ENCODE data around the gene MMAB.

Gene MMAB

GRCh38 chr12:109588461-109589239 is 15.3 kb upstream of the MMAB start:
- no peak overlapping the region for H3K9ac ChIP-seq (ENCODE audit: low read length in 5 of 5)
- no peaks in the 10 kb centered on the region for H3K27me3 ChIP-seq (ENCODE audit: control insufficient read depth in 5 of 5, insufficient read depth in 4 of 5, low read length in 5 of 5)
- H3K9me3 ChIP-seq (ENCODE audit: control insufficient read depth in 5 of 5, low read length in 5 of 5), result no peaks in the 10 kb centered on the region
- peaks cover 1 to 83% (median 62%) of the 10 kb centered on the region in 5 donors for H3K36me3 ChIP-seq (ENCODE audit: control insufficient read depth in 5 of 5, insufficient read depth in 5 of 5, low read length in 5 of 5)
- H3K4me1 ChIP-seq (ENCODE audit: control insufficient read depth in 5 of 5, insufficient read depth in 5 of 5, low read length in 5 of 5), result no peaks in the 10 kb centered on the region
- no peak overlapping the region for H3K4me3 ChIP-seq (ENCODE audit: low read depth in 1 of 5, low read length in 5 of 5)
- no peak overlapping the region for H3K27ac ChIP-seq (ENCODE audit: low read depth, low read length)

- Histone ChIP-seq H3K4me1 (ENCODE audit: control insufficient read depth in 5 of 5, insufficient read depth in 5 of 5, low read length in 5 of 5) (no peaks in the 10 kb centered on the region), H3K9me3 (ENCODE audit: control insufficient read depth in 5 of 5, low read length in 5 of 5) (no peaks in the 10 kb centered on the region), H3K36me3 (ENCODE audit: control insufficient read depth in 5 of 5, insufficient read depth in 5 of 5, low read length in 5 of 5) (peaks cover 3 to 80% (median 58%) of the 10 kb centered on the region in 5 donors), H3K4me3 (ENCODE audit: low read depth in 1 of 5, low read length in 5 of 5) (no peak overlapping the region), H3K9ac (ENCODE audit: low read length in 5 of 5) (no peak overlapping the region), H3K27me3 (ENCODE audit: control insufficient read depth in 5 of 5, insufficient read depth in 4 of 5, low read length in 5 of 5) (no peaks in the 10 kb centered on the region), H3K27ac (ENCODE audit: low read depth, low read length) (no peak overlapping the region)
Measured at GRCh38 chr12:109587921-109588320, 14.6 kb upstream of the MMAB start.

GRCh38 chr12:109586385-109587296 is 13.3 kb upstream of the MMAB start:
- Histone ChIP-seq H3K9ac (ENCODE audit: low read length in 5 of 5) (no peak overlapping the region), H3K4me3 (ENCODE audit: low read depth in 1 of 5, low read length in 5 of 5) (no peak overlapping the region), H3K27me3 (ENCODE audit: control insufficient read depth in 5 of 5, insufficient read depth in 4 of 5, low read length in 5 of 5) (no peaks in the 10 kb centered on the region), H3K9me3 (ENCODE audit: control insufficient read depth in 5 of 5, low read length in 5 of 5) (no peaks in the 10 kb centered on the region), H3K27ac (ENCODE audit: low read depth, low read length) (no peak overlapping the region), H3K36me3 (ENCODE audit: control insufficient read depth in 5 of 5, insufficient read depth in 5 of 5, low read length in 5 of 5) (peaks cover 3 to 75% (median 53%) of the 10 kb centered on the region in 5 donors), H3K4me1 (ENCODE audit: control insufficient read depth in 5 of 5, insufficient read depth in 5 of 5, low read length in 5 of 5) (no peaks in the 10 kb centered on the region)

- Histone ChIP-seq H3K9me3 (ENCODE audit: control insufficient read depth in 5 of 5, low read length in 5 of 5) (no peaks in the 10 kb centered on the region), H3K4me3 (ENCODE audit: low read depth in 1 of 5, low read length in 5 of 5) (no peak overlapping the region), H3K4me1 (ENCODE audit: control insufficient read depth in 5 of 5, insufficient read depth in 5 of 5, low read length in 5 of 5) (no peaks in the 10 kb centered on the region), H3K36me3 (ENCODE audit: control insufficient read depth in 5 of 5, insufficient read depth in 5 of 5, low read length in 5 of 5) (peaks cover 3 to 82% (median 70%) of the 10 kb centered on the region in 5 donors), H3K27me3 (ENCODE audit: control insufficient read depth in 5 of 5, insufficient read depth in 4 of 5, low read length in 5 of 5) (no peaks in the 10 kb centered on the region), H3K27ac (ENCODE audit: low read depth, low read length) (no peak overlapping the region), H3K9ac (ENCODE audit: low read length in 5 of 5) (no peak overlapping the region)
Measured at GRCh38 chr12:109583733-109584132, 10.4 kb upstream of the MMAB start.

GRCh38 chr12:109582636-109583035 is 9.3 kb upstream of the MMAB start:
- H3K9ac ChIP-seq (ENCODE audit: low read length in 5 of 5), result no peak overlapping the region
- no peak overlapping the region for H3K27ac ChIP-seq (ENCODE audit: low read depth, low read length)
- no peaks in the 10 kb centered on the region for H3K27me3 ChIP-seq (ENCODE audit: control insufficient read depth in 5 of 5, insufficient read depth in 4 of 5, low read length in 5 of 5)
- H3K36me3 ChIP-seq (ENCODE audit: control insufficient read depth in 5 of 5, insufficient read depth in 5 of 5, low read length in 5 of 5), result peaks cover 3 to 82% (median 72%) of the 10 kb centered on the region in 5 donors
- H3K4me3 ChIP-seq (ENCODE audit: low read depth in 1 of 5, low read length in 5 of 5), result no peak overlapping the region
- no peaks in the 10 kb centered on the region for H3K4me1 ChIP-seq (ENCODE audit: control insufficient read depth in 5 of 5, insufficient read depth in 5 of 5, low read length in 5 of 5)
- no peaks in the 10 kb centered on the region for H3K9me3 ChIP-seq (ENCODE audit: control insufficient read depth in 5 of 5, low read length in 5 of 5)

- Histone ChIP-seq H3K27me3 (ENCODE audit: control insufficient read depth in 5 of 5, insufficient read depth in 4 of 5, low read length in 5 of 5) (no peaks in the 10 kb centered on the region), H3K4me3 (ENCODE audit: low read depth in 1 of 5, low read length in 5 of 5) (no peak overlapping the region), H3K9me3 (ENCODE audit: control insufficient read depth in 5 of 5, low read length in 5 of 5) (no peaks in the 10 kb centered on the region), H3K27ac (ENCODE audit: low read depth, low read length) (no peak overlapping the region), H3K9ac (ENCODE audit: low read length in 5 of 5) (no peak overlapping the region), H3K36me3 (ENCODE audit: control insufficient read depth in 5 of 5, insufficient read depth in 5 of 5, low read length in 5 of 5) (peaks cover 3 to 82% (median 71%) of the 10 kb centered on the region in 5 donors), H3K4me1 (ENCODE audit: control insufficient read depth in 5 of 5, insufficient read depth in 5 of 5, low read length in 5 of 5) (no peaks in the 10 kb centered on the region)
Measured at GRCh38 chr12:109581856-109582255, 8.6 kb upstream of the MMAB start.

GRCh38 chr12:109581334-109581691 is 8.0 kb upstream of the MMAB start:
- Histone ChIP-seq H3K4me3 (ENCODE audit: low read depth in 1 of 5, low read length in 5 of 5) (no peak overlapping the region), H3K4me1 (ENCODE audit: control insufficient read depth in 5 of 5, insufficient read depth in 5 of 5, low read length in 5 of 5) (no peaks in the 10 kb centered on the region), H3K27me3 (ENCODE audit: control insufficient read depth in 5 of 5, insufficient read depth in 4 of 5, low read length in 5 of 5) (no peaks in the 10 kb centered on the region), H3K27ac (ENCODE audit: low read depth, low read length) (no peak overlapping the region), H3K9ac (ENCODE audit: low read length in 5 of 5) (no peak overlapping the region), H3K9me3 (ENCODE audit: control insufficient read depth in 5 of 5, low read length in 5 of 5) (no peaks in the 10 kb centered on the region), H3K36me3 (ENCODE audit: control insufficient read depth in 5 of 5, insufficient read depth in 5 of 5, low read length in 5 of 5) (peaks cover 3 to 77% (median 65%) of the 10 kb centered on the region in 5 donors)

GRCh38 chr12:109580684-109581333 is 7.5 kb upstream of the MMAB start:
- H3K4me3 ChIP-seq (ENCODE audit: low read depth in 1 of 5, low read length in 5 of 5), result no peak overlapping the region
- H3K9me3 ChIP-seq (ENCODE audit: control insufficient read depth in 5 of 5, low read length in 5 of 5), result no peaks in the 10 kb centered on the region
- no peak overlapping the region for H3K9ac ChIP-seq (ENCODE audit: low read length in 5 of 5)
- no peaks in the 10 kb centered on the region for H3K27me3 ChIP-seq (ENCODE audit: control insufficient read depth in 5 of 5, insufficient read depth in 4 of 5, low read length in 5 of 5)
- no peaks in the 10 kb centered on the region for H3K4me1 ChIP-seq (ENCODE audit: control insufficient read depth in 5 of 5, insufficient read depth in 5 of 5, low read length in 5 of 5)
- peaks cover 3 to 76% (median 67%) of the 10 kb centered on the region in 5 donors for H3K36me3 ChIP-seq (ENCODE audit: control insufficient read depth in 5 of 5, insufficient read depth in 5 of 5, low read length in 5 of 5)
- no peak overlapping the region for H3K27ac ChIP-seq (ENCODE audit: low read depth, low read length)

GRCh38 chr12:109580272-109580671 is 7.0 kb upstream of the MMAB start:
- no peaks in the 10 kb centered on the region for H3K4me1 ChIP-seq (ENCODE audit: control insufficient read depth in 5 of 5, insufficient read depth in 5 of 5, low read length in 5 of 5)
- H3K27me3 ChIP-seq (ENCODE audit: control insufficient read depth in 5 of 5, insufficient read depth in 4 of 5, low read length in 5 of 5), result no peaks in the 10 kb centered on the region
- H3K4me3 ChIP-seq (ENCODE audit: low read depth in 1 of 5, low read length in 5 of 5), result no peak overlapping the region
- no peaks in the 10 kb centered on the region for H3K9me3 ChIP-seq (ENCODE audit: control insufficient read depth in 5 of 5, low read length in 5 of 5)
- H3K27ac ChIP-seq (ENCODE audit: low read depth, low read length), result no peak overlapping the region
- H3K9ac ChIP-seq (ENCODE audit: low read length in 5 of 5), result no peak overlapping the region
- peaks cover 3 to 78% (median 69%) of the 10 kb centered on the region in 5 donors for H3K36me3 ChIP-seq (ENCODE audit: control insufficient read depth in 5 of 5, insufficient read depth in 5 of 5, low read length in 5 of 5)
